ENCODE data around the gene LRRC32. TPM values are rescaled to one million over a fixed set of nuclear protein-coding genes. Genes with fewer than 3 reads are reported as not detected.
"Not testable (repeated sequence)": the region's sequence is repeated elsewhere in the genome, so short reads cannot be mapped to it uniquely, and the experiment has no call there.

LRRC32 gene
- polyA plus RNA-seq, 3 donors = 15.5 to 101 (median 99.7) TPM

GRCh38 chr11:76657187-76658170, 13.1 kb downstream of the LRRC32 start:
- 65 to 84% (median 69%) methylated on average over 14 of the region's 14 CpGs for WGBS, 3 donors
- H3K27ac ChIP-seq (ENCODE audit: low read depth, low read length) = no peak overlapping the region

GRCh38 chr11:76656571-76657081, 13.9 kb downstream of the LRRC32 start:
- 33 to 71% (median 49%) methylated on average over 7 of the region's 7 CpGs for WGBS, 3 donors
- no peak overlapping the region for H3K27ac ChIP-seq (ENCODE audit: low read depth, low read length)

- 78 to 89% (median 79%) methylated on average over 8 of the region's 8 CpGs for WGBS, 3 donors
- no peak overlapping the region for H3K27ac ChIP-seq (ENCODE audit: low read depth, low read length)
Observed at GRCh38 chr11:76656050-76656531, 14.5 kb downstream of the LRRC32 start.

GRCh38 chr11:76655501-76656049, 15.0 kb downstream of the LRRC32 start:
- 79 to 88% (median 80%) methylated on average over 15 of the region's 15 CpGs for WGBS, 3 donors
- no peak overlapping the region for H3K27ac ChIP-seq (ENCODE audit: low read depth, low read length)

GRCh38 chr11:76654980-76655379, 15.6 kb downstream of the LRRC32 start:
- 92 to 94% (median 93%) methylated on average over 4 of the region's 4 CpGs for WGBS, 3 donors
- H3K27ac ChIP-seq (ENCODE audit: low read depth, low read length) = peak overlapping the region; percentile 81

GRCh38 chr11:76654298-76654851, 16.2 kb downstream of the LRRC32 start:
- WGBS, 3 donors = 49 to 75% (median 52%) methylated on average over 10 to 12 of the region's 12 CpGs
- peak overlapping the region; percentile 81 for H3K27ac ChIP-seq (ENCODE audit: low read depth, low read length)

GRCh38 chr11:76653674-76654284, 16.8 kb downstream of the LRRC32 start:
- 45 to 80% (median 59%) methylated on average over 10 of the region's 10 CpGs for WGBS, 3 donors
- peak overlapping the region; percentile 81 for H3K27ac ChIP-seq (ENCODE audit: low read depth, low read length)

GRCh38 chr11:76653012-76653673, 17.4 kb downstream of the LRRC32 start:
- H3K27ac ChIP-seq (ENCODE audit: low read depth, low read length) = no peak overlapping the region

GRCh38 chr11:76649851-76650372, 20.6 kb downstream of the LRRC32 start:
- no peak overlapping the region for H3K27ac ChIP-seq (ENCODE audit: low read depth, low read length)
- WGBS, 3 donors = 53 to 82% (median 70%) methylated on average over 2 of the region's 2 CpGs

More at GRCh38 chr11:76653012-76653673, 17.4 kb downstream of the LRRC32 start:
- whole genome bisulfite sequencing, 3 donors = 64 to 79% (median 72%) methylated on average over 12 of the region's 12 CpGs

GRCh38 chr11:76649011-76649410, 21.5 kb downstream of the LRRC32 start:
- H3K27ac ChIP-seq (ENCODE audit: low read depth, low read length) = no peak overlapping the region
- 61 to 67% (median 66%) methylated on average over 6 of the region's 6 CpGs for WGBS, 3 donors

- no peak overlapping the region for H3K27ac ChIP-seq (ENCODE audit: low read depth, low read length)
Observed at GRCh38 chr11:76648061-76648460, 22.5 kb downstream of the LRRC32 start.

- no peak overlapping the region for H3K27ac ChIP-seq (ENCODE audit: low read depth, low read length)
- 58 to 82% (median 77%) methylated on average over 4 of the region's 4 CpGs for WGBS, 3 donors
Observed at GRCh38 chr11:76646882-76647534, 23.5 kb downstream of the LRRC32 start.

GRCh38 chr11:76644591-76644990, 26.0 kb downstream of the LRRC32 start:
- no peak overlapping the region for H3K27ac ChIP-seq (ENCODE audit: low read depth, low read length)
- WGBS, 3 donors = 58 to 72% (median 69%) methylated on average over 5 of the region's 5 CpGs

- WGBS, 3 donors = 90 to 95% (median 94%) methylated on average over 3 of the region's 3 CpGs
Observed at GRCh38 chr11:76643711-76644110, 26.8 kb downstream of the LRRC32 start.

GRCh38 chr11:76642341-76642740, 28.2 kb downstream of the LRRC32 start:
- WGBS, 3 donors = 59 to 87% (median 87%) methylated on average over 8 of the region's 8 CpGs
- no peak overlapping the region for H3K27ac ChIP-seq (ENCODE audit: low read depth, low read length)

More at GRCh38 chr11:76643711-76644110, 26.8 kb downstream of the LRRC32 start:
- not testable (repeated sequence) for H3K27ac ChIP-seq (ENCODE audit: low read depth, low read length)

GRCh38 chr11:76641905-76642304, 28.6 kb downstream of the LRRC32 start:
- H3K27ac ChIP-seq (ENCODE audit: low read depth, low read length) = no peak overlapping the region
- 91 to 95% (median 93%) methylated on average over 4 of the region's 4 CpGs for WGBS, 3 donors

GRCh38 chr11:76640501-76640900, 30.0 kb downstream of the LRRC32 start:
- H3K27ac ChIP-seq (ENCODE audit: low read depth, low read length) = no peak overlapping the region
- WGBS, 3 donors = 71 to 87% (median 80%) methylated on average over 5 of the region's 5 CpGs
